Measurements from ENCODE around the gene HECW1. TPM values are rescaled to one million over a fixed set of nuclear protein-coding genes. Genes with fewer than 3 reads are reported as not detected.
A peak's percentile ranks its signal among the peaks of the same experiment; 100 is the strongest.
"Not testable (repeated sequence)": the region's sequence is repeated elsewhere in the genome, so short reads cannot be mapped to it uniquely, and the experiment has no call there.

The HECW1 gene
- total and polyA plus RNA-seq, 2 donors (not counting 1 experiment from before 2014, with no cell fraction given): not detected

GRCh38 chr7:43584195-43584586 lies 471.7 kb downstream of the HECW1 start:
- intact Hi-C loops (cut with micrococcal nuclease): no loop called here
- H3K27ac ChIP-seq (ENCODE audit: low read length in 2 of 2): peak overlapping the region; percentile 86 to 94

DNA sequence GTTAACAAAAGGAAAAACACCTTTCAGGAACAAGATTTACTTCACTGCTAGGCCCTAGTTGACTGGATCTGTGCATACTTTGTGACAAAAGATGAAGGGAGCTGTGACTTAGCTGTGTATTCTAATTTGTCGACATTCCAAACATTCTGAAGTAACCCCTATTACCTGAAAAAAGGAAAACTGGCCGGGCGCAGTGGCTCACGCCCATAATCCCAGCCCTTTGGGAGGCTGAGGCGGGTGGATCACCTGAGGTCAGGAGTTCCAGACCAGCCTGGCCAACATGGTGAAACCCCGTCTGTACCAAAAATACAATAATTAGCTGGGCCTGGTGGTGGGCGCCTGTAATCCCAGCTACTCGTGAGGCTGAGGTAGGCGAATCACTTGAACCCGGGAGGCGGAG lies 472.3 kb downstream of the HECW1 start:
- POLR2A ChIA-PET: interaction anchor here (1.0 to 3.6 kb wide), 3 partner anchors 64 to 1054 kb away, joined by 5 to 68 read pairs (median 13); no protein-coding TSS in a partner anchor
- Histone ChIP-seq H3K27ac (ENCODE audit: low read length in 2 of 2) (peak overlapping the region; percentile 86 to 94), H3K79me2 (ENCODE audit: control insufficient read depth, insufficient read depth, low read length) (peaks cover 74% of the 10 kb centered on the region), H3K4me3 (ENCODE audit: control extremely low read depth in 1 of 5, extremely low read depth in 1 of 5, insufficient read depth in 1 of 5, low read depth in 2 of 5, low read length in 4 of 5) (peak overlapping the region; percentile 89 to 98 (median 91)), H4K20me1 (ENCODE audit: control insufficient read depth, insufficient read depth, low read length, poor library complexity, severe bottlenecking) (peaks cover 30% of the 10 kb centered on the region), H3K4me2 (replicated peaks; ENCODE audit: low read depth, low read length, poor library complexity, severe bottlenecking) (peak overlapping the region; percentile 82), H3K9ac (ENCODE audit: low read length) (peak overlapping the region; percentile 78), H3K4me1 (ENCODE audit: control insufficient read depth in 2 of 2, insufficient read depth in 2 of 2, low read length in 2 of 2) (peaks cover 33 to 41% of the 10 kb centered on the region in 2 donors)
- not testable (repeated sequence) for H3K36me3 ChIP-seq (replicated peaks in 1 of 2; ENCODE audit: control extremely low read depth in 1 of 2, control insufficient read depth in 1 of 2, extremely low read depth in 1 of 2, insufficient read depth in 2 of 2, low read length in 1 of 2); H3K9me3 ChIP-seq (ENCODE audit: control extremely low read depth in 1 of 3, control insufficient read depth in 2 of 3, insufficient read depth in 1 of 3, low read length in 2 of 3); DNase-seq; H2AFZ ChIP-seq (ENCODE audit: insufficient read depth, low read depth, low read length, poor library complexity, severe bottlenecking); H3K9me3 Mint-ChIP-seq (ENCODE audit: insufficient read depth); ATAC-seq (ENCODE audit: low read depth); H3K27me3 ChIP-seq (replicated peaks in 1 of 4; ENCODE audit: control extremely low read depth in 1 of 4, control insufficient read depth in 3 of 4, insufficient read depth in 4 of 4, low read length in 3 of 4); H3K27me3 Mint-ChIP-seq
- CTCF ChIA-PET: interaction anchor here (0.9 to 13.1 kb wide), 11 partner anchors 15 to 653 kb away, joined by 3 to 721 read pairs (median 3); partner anchors contain the start of genes COA1, MRPL32 and PSMA2
- Mint-ChIP-seq H3K4me1 (peaks cover 51% of the 10 kb centered on the region), H3K4me3 (peak overlapping the region; percentile 98), H3K27ac (peak overlapping the region; percentile 98)
- WGBS (ENCODE audit: insufficient coverage): 62% methylated on average over 3 of the region's 11 CpGs
- intact Hi-C loops (cut with micrococcal nuclease): loop anchor here (5.0 kb wide), 1 partner anchor 343 kb away; the partner anchor contains the start of gene UBE2D4

More at GRCh38 chr7:43584195-43584586, 471.7 kb downstream of the HECW1 start:
- WGBS (ENCODE audit: insufficient coverage): 0% methylated on average over 2 of the region's 8 CpGs
- Histone ChIP-seq H4K20me1 (ENCODE audit: control insufficient read depth, insufficient read depth, low read length, poor library complexity, severe bottlenecking) (peaks cover 26% of the 10 kb centered on the region), H3K9ac (ENCODE audit: low read length) (peak overlapping the region; percentile 78), H3K79me2 (ENCODE audit: control insufficient read depth, insufficient read depth, low read length) (peaks cover 68% of the 10 kb centered on the region), H3K9me3 (ENCODE audit: control extremely low read depth in 1 of 3, control insufficient read depth in 2 of 3, insufficient read depth in 1 of 3, low read length in 2 of 3) (no peaks in the 10 kb centered on the region), H3K4me2 (replicated peaks; ENCODE audit: low read depth, low read length, poor library complexity, severe bottlenecking) (peak overlapping the region; percentile 82), H2AFZ (ENCODE audit: insufficient read depth, low read depth, low read length, poor library complexity, severe bottlenecking) (no peak overlapping the region), H3K27me3 (replicated peaks in 1 of 4; ENCODE audit: control extremely low read depth in 1 of 4, control insufficient read depth in 3 of 4, insufficient read depth in 4 of 4, low read length in 3 of 4) (peaks cover 0 to 2% (median 0%) of the 10 kb centered on the region in 4 experiments), H3K4me1 (ENCODE audit: control insufficient read depth in 2 of 2, insufficient read depth in 2 of 2, low read length in 2 of 2) (peaks cover 28 to 37% of the 10 kb centered on the region in 2 donors), H3K4me3 (ENCODE audit: control extremely low read depth in 1 of 5, extremely low read depth in 1 of 5, insufficient read depth in 1 of 5, low read depth in 2 of 5, low read length in 4 of 5) (peak overlapping the region; percentile 89 to 98 (median 91)), H3K36me3 (replicated peaks in 1 of 2; ENCODE audit: control extremely low read depth in 1 of 2, control insufficient read depth in 1 of 2, extremely low read depth in 1 of 2, insufficient read depth in 2 of 2, low read length in 1 of 2) (peaks cover 1 to 3% of the 10 kb centered on the region in 2 experiments)
- CTCF ChIA-PET: interaction anchor here (0.9 to 13.1 kb wide), 10 partner anchors 16 to 652 kb away, joined by 3 to 721 read pairs (median 3); partner anchors contain the start of genes COA1, MRPL32 and PSMA2
- ATAC-seq (ENCODE audit: low read depth) (no peak), DNase-seq (no peak)
- H3K27ac Mint-ChIP-seq: peak overlapping the region; percentile 98
- POLR2A ChIA-PET: interaction anchor here (2.2 to 3.6 kb wide), 2 partner anchors 65 to 116 kb away, joined by 13 to 68 read pairs; no protein-coding TSS in a partner anchor
- no peak for TF ChIP-seq EZH2 (IDR thresholded peaks at IDR 0.05; ENCODE audit: borderline replicate concordance, insufficient read depth, low read depth, low read length, poor library complexity, severe bottlenecking)
- TF ChIP-seq, protein P1, sequence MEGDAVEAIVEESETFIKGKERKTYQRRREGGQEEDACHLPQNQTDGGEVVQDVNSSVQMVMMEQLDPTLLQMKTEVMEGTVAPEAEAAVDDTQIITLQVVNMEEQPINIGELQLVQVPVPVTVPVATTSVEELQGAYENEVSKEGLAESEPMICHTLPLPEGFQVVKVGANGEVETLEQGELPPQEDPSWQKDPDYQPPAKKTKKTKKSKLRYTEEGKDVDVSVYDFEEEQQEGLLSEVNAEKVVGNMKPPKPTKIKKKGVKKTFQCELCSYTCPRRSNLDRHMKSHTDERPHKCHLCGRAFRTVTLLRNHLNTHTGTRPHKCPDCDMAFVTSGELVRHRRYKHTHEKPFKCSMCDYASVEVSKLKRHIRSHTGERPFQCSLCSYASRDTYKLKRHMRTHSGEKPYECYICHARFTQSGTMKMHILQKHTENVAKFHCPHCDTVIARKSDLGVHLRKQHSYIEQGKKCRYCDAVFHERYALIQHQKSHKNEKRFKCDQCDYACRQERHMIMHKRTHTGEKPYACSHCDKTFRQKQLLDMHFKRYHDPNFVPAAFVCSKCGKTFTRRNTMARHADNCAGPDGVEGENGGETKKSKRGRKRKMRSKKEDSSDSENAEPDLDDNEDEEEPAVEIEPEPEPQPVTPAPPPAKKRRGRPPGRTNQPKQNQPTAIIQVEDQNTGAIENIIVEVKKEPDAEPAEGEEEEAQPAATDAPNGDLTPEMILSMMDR (IDR thresholded peaks at IDR 0.05): peak; percentile 3
- H3K27me3 Mint-ChIP-seq: no peaks in the 10 kb centered on the region
- H3K9me3 Mint-ChIP-seq (ENCODE audit: insufficient read depth): no peaks in the 10 kb centered on the region
- peaks cover 47% of the 10 kb centered on the region for H3K4me1 Mint-ChIP-seq
- H3K4me3 Mint-ChIP-seq: peak overlapping the region; percentile 98

Data from B cell (primary cell).